ENCODE measurements around the gene CAMTA1. TPM values are rescaled to one million over a fixed set of nuclear protein-coding genes. Genes with fewer than 3 reads are reported as not detected.

CAMTA1 gene
- total and polyA plus RNA-seq, 9 of the 15 experiments (the other 6 are each of a cell fraction or from before 2014, with no cell fraction given), result 43.9 to 161 (median 65.9) TPM

- intact Hi-C loops (cut with micrococcal nuclease), result no loop called here
- H2AFZ ChIP-seq (ENCODE audit: low read depth, low read length), result no peak overlapping the region
- H3K79me2 ChIP-seq (ENCODE audit: control insufficient read depth, insufficient read depth, low read length), result no peaks in the 10 kb centered on the region
- no peaks in the 10 kb centered on the region for H4K20me1 ChIP-seq (replicated peaks; ENCODE audit: control insufficient read depth, insufficient read depth, low read length)
- no peaks in the 10 kb centered on the region for H3K4me1 ChIP-seq (replicated peaks in 1 of 2; ENCODE audit: control insufficient read depth in 2 of 2, insufficient read depth in 2 of 2, low read length in 2 of 2)
- H3K36me3 ChIP-seq (ENCODE audit: control insufficient read depth, insufficient read depth, low read length), result no peaks in the 10 kb centered on the region
- H3K9me1 ChIP-seq (ENCODE audit: control insufficient read depth, insufficient read depth, low read length), result no peaks in the 10 kb centered on the region
- FAIRE-seq (no peak), DNase-seq (ENCODE audit: extremely low read depth in 1 of 4, low spot score in 3 of 4) (no peak), ATAC-seq (no peak)
- H3K27ac ChIP-seq (ENCODE audit: extremely low read depth, low read depth, low read length), result no peak overlapping the region
- no peak overlapping the region for H3K9ac ChIP-seq (ENCODE audit: insufficient read depth in 1 of 2, low read depth in 2 of 2, low read length in 2 of 2)
- WGBS (ENCODE audit: insufficient coverage, low coverage, missing lambda C conversion rate), result 8% methylated on average over 4 of the region's 4 CpGs
- no peak overlapping the region for H3K4me3 ChIP-seq
- ChIA-PET POLR2A (no interaction called here), CTCF (ENCODE audit: low intra/inter-chr PET ratio) (no interaction called here)
- H3K9me3 ChIP-seq (replicated peaks; ENCODE audit: control insufficient read depth, insufficient read depth, low read depth, low read length), result no peaks in the 10 kb centered on the region
- H3K27me3 ChIP-seq (ENCODE audit: control insufficient read depth in 2 of 2, insufficient read depth in 2 of 2, low read length in 2 of 2), result peaks cover 3 to 13% of the 10 kb centered on the region in 2 experiments; a peak in 2 of 5 replicates
- in situ Hi-C loops (cut with MboI), result no loop called here
- BruUV-seq (replicated peaks), result no TSS peak
- TF ChIP-seq NCOA2 (IDR thresholded peaks at IDR 0.05; ENCODE audit: partially characterized antibody in 2 of 2) (no peak), BACH1 (tag; IDR thresholded peaks at IDR 0.05) (no peak), BMI1 (IDR thresholded peaks at IDR 0.05; ENCODE audit: low read length) (no peak), CAMTA2 (CRISPR knock-in tag; conservative IDR thresholded peaks at IDR 0.05) (no peak), BDP1 (IDR thresholded peaks at IDR 0.05; ENCODE audit: insufficient read depth, insufficient read length) (no peak), SMAD3 (CRISPR knock-in tag; conservative IDR thresholded peaks at IDR 0.05) (no peak), PATZ1 (CRISPR knock-in tag; IDR thresholded peaks at IDR 0.05; ENCODE audit: borderline replicate concordance) (no peak), IRF9 (tag; IDR thresholded peaks at IDR 0.05) (no peak), ZNF780A (CRISPR knock-in tag; IDR thresholded peaks at IDR 0.05) (no peak), ZNF316 (IDR thresholded peaks at IDR 0.05) (no peak), ETV5 (CRISPR knock-in tag; IDR thresholded peaks at IDR 0.05; ENCODE audit: low read depth) (no peak), ESRRA (IDR thresholded peaks at IDR 0.05; ENCODE audit: borderline replicate concordance, low read depth) (no peak), TEAD1 (CRISPR knock-in tag; IDR thresholded peaks at IDR 0.05) (no peak), ZNF764 (CRISPR knock-in tag; IDR thresholded peaks at IDR 0.05; ENCODE audit: low read depth) (no peak), CSDE1 (IDR thresholded peaks at IDR 0.05) (no peak), ZNF324 (CRISPR knock-in tag; IDR thresholded peaks at IDR 0.05) (no peak), PCBP2 (IDR thresholded peaks at IDR 0.05; ENCODE audit: low read depth, low read length, poor library complexity, severe bottlenecking) (no peak)
- H3K4me2 ChIP-seq (ENCODE audit: insufficient read depth, low read length), result no peak overlapping the region
Measured at GRCh38 chr1:7178336-7178735, 393.1 kb downstream of the CAMTA1 start.
